GM19023 (cell line): ENCODE measurements around the gene MAP1LC3C.
"Not testable (repeated sequence)": the region's sequence is repeated elsewhere in the genome, so short reads cannot be mapped to it uniquely, and the experiment has no call there.

Experiments used
- ATAC-seq: cut with Tn5 transposase; IDR thresholded peaks from one replicate; pipeline ENCODE4 v1.9.1; 2021; ENCODE audit warnings: mild to moderate bottlenecking, moderate library complexity; ENCODE audit not compliant: unreplicated experiment

The MAP1LC3C gene

GRCh38 chr1:241994171-241994570 lies 4.7 kb downstream of the MAP1LC3C start:
- no peak for ATAC-seq

GRCh38 chr1:241992734-241993133 lies 6.2 kb downstream of the MAP1LC3C start:
- no peak for ATAC-seq

- ATAC-seq: no peak
Measured at GRCh38 chr1:241990040-241990439, 8.9 kb downstream of the MAP1LC3C start.

GRCh38 chr1:241988389-241988930 lies 10.4 kb downstream of the MAP1LC3C start:
- ATAC-seq: not testable (repeated sequence)

GRCh38 chr1:241985787-241986186 lies 13.1 kb downstream of the MAP1LC3C start:
- no peak for ATAC-seq

- no peak for ATAC-seq
Measured at GRCh38 chr1:241979926-241980325, 19.0 kb downstream of the MAP1LC3C start.

- no peak for ATAC-seq
Measured at GRCh38 chr1:241979071-241979470, 19.8 kb downstream of the MAP1LC3C start.

- no peak for ATAC-seq
Measured at GRCh38 chr1:241976229-241976628, 22.7 kb downstream of the MAP1LC3C start.

- no peak for ATAC-seq
Measured at GRCh38 chr1:241972703-241973369, 26.1 kb downstream of the MAP1LC3C start.

GRCh38 chr1:241968611-241969010 lies 30.3 kb downstream of the MAP1LC3C start:
- ATAC-seq: no peak

- ATAC-seq: no peak
Measured at GRCh38 chr1:241964550-241965282, 34.2 kb downstream of the MAP1LC3C start.

GRCh38 chr1:241963722-241964121 lies 35.2 kb downstream of the MAP1LC3C start:
- ATAC-seq: no peak

- ATAC-seq: no peak
Measured at GRCh38 chr1:241962153-241962552, 36.7 kb downstream of the MAP1LC3C start.

GRCh38 chr1:241957692-241958494 lies 41.0 kb downstream of the MAP1LC3C start, which contains the start of gene BECN2:
TSS of gene BECN2 (plus strand) at chr1:241957767. CDS start at chr1:241957767, 0 bp downstream.
- ATAC-seq: no peak

GRCh38 chr1:241950390-241950789 lies 48.5 kb downstream of the MAP1LC3C start:
- ATAC-seq: no peak

GRCh38 chr1:241947354-241947753 lies 51.5 kb downstream of the MAP1LC3C start:
- ATAC-seq: no peak
